H1 (cell line): ENCODE results near the gene MAP2K1. TPM values are rescaled to one million over a fixed set of nuclear protein-coding genes. Genes with fewer than 3 reads are reported as not detected.
"Not testable (repeated sequence)": the region's sequence is repeated elsewhere in the genome, so short reads cannot be mapped to it uniquely, and the experiment has no call there.

Experiments used
- CTCF ChIA-PET: fragments of 300-600 bp; sonication (Branson Sonifier 250); formaldehyde crosslinking; loops from one replicate; lab custom pipeline; 2021; ENCODE audit not compliant: partially characterized antibody; lab: Charles Lee
- POLR2A ChIA-PET: fragments of 300-600 bp; sonication (Branson Sonifier 250); formaldehyde crosslinking; loops from one replicate; lab custom pipeline; 2021; ENCODE audit warnings: inconsistent platforms; ENCODE audit not compliant: partially characterized antibody; lab: Charles Lee
- DNase-seq, 2 experiments: peaks; one replicate each; pipeline versions ENCODE4 v3.0.0 to v3.0.0-alpha.2; 2010 to 2022; ENCODE audit warnings: low spot score in 2 of 2, low read depth in 1 of 2, mixed read lengths in 1 of 2
- FAIRE-seq: peaks from 2 replicates; lab custom pipeline; 2011; peaks lifted over from hg19 to GRCh38; lab: Jason Lieb, UNC
- H2AFZ ChIP-seq: 2 replicates; pipeline ENCODE4 v1.8.1; 2012; ENCODE audit warnings: low read length, inconsistent platforms
- H2AK5ac ChIP-seq: 2 replicates; pipeline ENCODE4 v1.6.1; 2013; ENCODE audit warnings: low read depth, low read length
- H2BK120ac ChIP-seq: replicated peaks from 2 replicates; pipeline ENCODE3; 2013; ENCODE audit warnings: low read depth, low read length, inconsistent platforms
- H2BK12ac ChIP-seq: 2 replicates; pipeline ENCODE4 v1.6.1; 2013; ENCODE audit warnings: low read depth, low read length
- H2BK15ac ChIP-seq: 2 replicates; pipeline ENCODE4 v1.6.1; 2013; ENCODE audit warnings: low read length
- H2BK20ac ChIP-seq: 2 replicates; pipeline ENCODE4 v1.6.1; 2013; ENCODE audit warnings: low read length
- H2BK5ac ChIP-seq: 2 replicates; pipeline ENCODE4 v1.6.1; 2013; ENCODE audit warnings: low read depth, low read length
- H3K14ac ChIP-seq: 2 replicates; pipeline ENCODE4 v1.6.1; 2013; ENCODE audit warnings: inconsistent platforms; ENCODE audit not compliant: insufficient read length
- H3K18ac ChIP-seq: 2 replicates; pipeline ENCODE4 v1.6.1; 2013; ENCODE audit warnings: low read length; ENCODE audit errors: extremely low read depth
- H3K23ac ChIP-seq: 2 replicates; pipeline ENCODE4 v1.6.1; 2013; ENCODE audit warnings: inconsistent platforms; ENCODE audit not compliant: insufficient read length
- H3K23me2 ChIP-seq: 2 replicates; pipeline ENCODE4 v1.6.1; 2013; ENCODE audit warnings: low read depth, low read length
- H3K27ac ChIP-seq: 2 replicates; pipeline ENCODE4 v1.6.1; 2011; ENCODE audit warnings: low read depth, low read length, inconsistent platforms
- H3K27me3 ChIP-seq, 4 experiments: replicated peaks in 1 of 4; 1 replicate in 1 of 4; 2 replicates in 3 of 4; pipeline versions ENCODE4 v1.6.1 to v1.8.1; 2011 to 2013; ENCODE audit warnings: low read length in 3 of 4, mild to moderate bottlenecking in 3 of 4, inconsistent platforms in 2 of 4, mixed read lengths in 2 of 4, moderate library complexity in 1 of 4; ENCODE audit not compliant: control insufficient read depth in 3 of 4, insufficient read depth in 3 of 4; ENCODE audit errors: extremely low read depth in 1 of 4
- H3K36me3 ChIP-seq, 4 experiments: 2 replicates each; pipeline versions ENCODE4 v1.6.1 to v1.8.1; 2011 to 2013; ENCODE audit warnings: mild to moderate bottlenecking in 4 of 4, low read length in 3 of 4, moderate library complexity in 2 of 4, control low read depth in 1 of 4, inconsistent platforms in 1 of 4; ENCODE audit not compliant: insufficient read depth in 4 of 4, control insufficient read depth in 2 of 4
- H3K4ac ChIP-seq: replicated peaks from 2 replicates; pipeline ENCODE3; 2013; ENCODE audit warnings: low read length, low read depth, mixed read lengths, inconsistent platforms; ENCODE audit not compliant: insufficient read length
- H3K4me1 ChIP-seq, 4 experiments: replicated peaks in 1 of 4; 1 replicate in 1 of 4; 2 replicates in 3 of 4; pipeline versions ENCODE4 v1.6.1 to v1.8.1; 2011 to 2013; ENCODE audit warnings: low read length in 3 of 4, inconsistent platforms in 2 of 4, mixed read lengths in 1 of 4; ENCODE audit not compliant: insufficient read depth in 4 of 4, control insufficient read depth in 3 of 4
- H3K4me2 ChIP-seq, 2 experiments: 2 replicates each; pipeline versions ENCODE4 v1.6.1 to v1.8.1; 2011 to 2013; ENCODE audit warnings: low read depth in 2 of 2, low read length in 2 of 2, control low read depth in 1 of 2, inconsistent platforms in 1 of 2, mild to moderate bottlenecking in 1 of 2; ENCODE audit not compliant: insufficient read depth in 1 of 2
- H3K4me3 ChIP-seq, 4 experiments: fragments of 200-600, 300-600 bp in 1 of 4; sonication (generic), shearing (Covaris generic), sonication (Bioruptor Twin) in 1 of 4; 2 replicates each; pipeline versions ENCODE4 v1.5.1 to v1.8.1; 2011 to 2016; ENCODE audit warnings: low read length in 4 of 4, low read depth in 3 of 4, control low read depth in 2 of 4, inconsistent platforms in 2 of 4, mild to moderate bottlenecking in 2 of 4, mixed read lengths in 1 of 4, moderate library complexity in 1 of 4; ENCODE audit not compliant: insufficient read depth in 2 of 4; ENCODE audit errors: extremely low read depth in 1 of 4
- H3K56ac ChIP-seq: replicated peaks from 2 replicates; pipeline ENCODE3; 2013; ENCODE audit warnings: low read depth, mild to moderate bottlenecking, mixed read lengths, low read length, inconsistent platforms; ENCODE audit not compliant: insufficient read length
- H3K79me1 ChIP-seq: 2 replicates; pipeline ENCODE4 v1.6.1; 2013; ENCODE audit warnings: low read depth, low read length, control low read depth
- H3K79me2 ChIP-seq, 2 experiments: 2 replicates each; pipeline versions ENCODE4 v1.6.1 to v1.8.1; 2012 to 2013; ENCODE audit warnings: low read length in 2 of 2, mild to moderate bottlenecking in 2 of 2, inconsistent platforms in 1 of 2; ENCODE audit not compliant: insufficient read depth in 2 of 2, control insufficient read depth in 1 of 2
- H3K9ac ChIP-seq, 4 experiments: replicated peaks in 1 of 4; 1 replicate in 1 of 4; 2 replicates in 3 of 4; pipeline versions ENCODE4 v1.6.1 to v1.8.1; 2011 to 2013; ENCODE audit warnings: low read depth in 3 of 4, low read length in 3 of 4, control low read depth in 2 of 4, mild to moderate bottlenecking in 2 of 4, moderate library complexity in 2 of 4, inconsistent platforms in 1 of 4; ENCODE audit errors: extremely low read depth in 1 of 4
- H3K9me3 ChIP-seq, 2 experiments: 2 replicates each; pipeline versions ENCODE4 v1.6.1 to v1.8.1; 2012 to 2013; ENCODE audit warnings: mild to moderate bottlenecking in 2 of 2, moderate library complexity in 2 of 2, control low read depth in 1 of 2, inconsistent platforms in 1 of 2, low read depth in 1 of 2, low read length in 1 of 2, mixed read lengths in 1 of 2; ENCODE audit not compliant: insufficient read depth in 2 of 2
- H4K20me1 ChIP-seq, 2 experiments: replicated peaks in 1 of 2; 2 replicates each; pipeline versions ENCODE3 to v1.8.1; 2011 to 2013; ENCODE audit warnings: inconsistent platforms in 2 of 2, low read length in 2 of 2, mild to moderate bottlenecking in 1 of 2; ENCODE audit not compliant: insufficient read depth in 2 of 2, control insufficient read depth in 1 of 2
- H4K5ac ChIP-seq: 2 replicates; pipeline ENCODE4 v1.6.1; 2013; ENCODE audit warnings: low read length, low read depth, mixed read lengths, inconsistent platforms; ENCODE audit not compliant: insufficient read length
- H4K8ac ChIP-seq: 2 replicates; pipeline ENCODE4 v1.8.0; 2013; ENCODE audit warnings: mild to moderate bottlenecking, moderate library complexity, low read length, inconsistent platforms; ENCODE audit not compliant: insufficient read depth; ENCODE audit errors: extremely low read depth
- H4K91ac ChIP-seq: replicated peaks from 2 replicates; pipeline ENCODE3; 2013; ENCODE audit warnings: low read length, mixed read lengths, inconsistent platforms; ENCODE audit not compliant: insufficient read length
- WGBS, 2 experiments: shearing (Covaris generic) in 1 of 2; methylation state at CpG; one replicate each; pipeline versions ENCODE4 v1.1.6 to v1.1.7; 2013 to 2015; ENCODE audit warnings: low lambda C conversion rate in 2 of 2, mixed read lengths in 2 of 2, inconsistent platforms in 1 of 2, low coverage in 1 of 2, missing lambda C conversion rate in 1 of 2; ENCODE audit not compliant: insufficient replicate concordance in 2 of 2, insufficient coverage in 1 of 2, insufficient read length in 1 of 2; ENCODE audit errors: extremely low coverage in 1 of 2, missing lambda C conversion rate in 1 of 2; 5-methylcytosine and 5-hydroxymethylcytosine counted together
- polyA plus RNA-seq, 7 experiments: library from polyadenylated mRNA; depleted of rRNA in 3 of 7; stranded (reverse) in 5 of 7; unstranded in 2 of 7; fragments of >200 nt in 5 of 7; fragments of 200-250 nt in 2 of 7; gene quantifications; 1 replicate in 5 of 7; 2 replicates in 1 of 7; 4 replicates in 1 of 7; pipeline versions ENCODE4 v1.2.1 to v1.2.3, GENCODE V29; 2011 to 2013; ENCODE audit warnings: missing spikeins in 2 of 7, mixed read lengths in 2 of 7
- total RNA-seq: library from RNA; stranded (reverse); fragmentation: NEBNext Ultra II Directional; extraction: Animal tissue kit (Norgen Biotek cat#: 25700); gene quantifications from 2 replicates; pipeline ENCODE4 v1.2.1, GENCODE V29; 2021

The MAP2K1 gene
- total and polyA plus RNA-seq, 2 of the 8 experiments (the other 6 are each of a cell fraction or from before 2014, with no cell fraction given) = 54.7 to 78.2 TPM

DNA sequence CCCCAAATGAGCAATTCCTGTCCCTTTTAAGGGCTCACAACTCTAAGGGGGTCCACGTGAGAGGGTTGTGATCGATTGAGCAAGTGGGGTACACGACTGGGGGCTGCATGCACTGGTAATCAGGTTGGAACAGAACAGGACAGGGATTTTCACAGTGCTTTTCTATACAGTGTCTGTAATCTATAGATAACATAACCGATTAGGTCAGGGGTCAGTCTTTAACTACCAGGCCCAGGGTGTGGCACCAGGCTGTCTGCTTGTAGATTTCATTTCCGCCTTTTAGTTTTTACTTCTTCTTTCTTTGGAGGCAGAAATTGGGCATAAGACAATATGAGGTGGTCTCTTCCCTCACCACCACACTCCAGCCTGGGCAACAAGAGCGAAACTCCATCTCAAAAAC, 78.6 kb downstream of the MAP2K1 start:
- H3K4me2 ChIP-seq, H2BK120ac ChIP-seq, H4K91ac ChIP-seq, H3K27me3 ChIP-seq, H3K27ac ChIP-seq, H2BK12ac ChIP-seq, H3K9me3 ChIP-seq, DNase-seq, H3K18ac ChIP-seq, H3K14ac ChIP-seq, H3K4ac ChIP-seq, H3K79me2 ChIP-seq, H3K79me1 ChIP-seq, H3K56ac ChIP-seq, POLR2A ChIA-PET, H3K9ac ChIP-seq, H3K23ac ChIP-seq, H2AK5ac ChIP-seq, H4K5ac ChIP-seq, CTCF ChIA-PET, H2BK5ac ChIP-seq, H4K20me1 ChIP-seq, H3K4me3 ChIP-seq, H3K36me3 ChIP-seq, H3K23me2 ChIP-seq, H2AFZ ChIP-seq, H4K8ac ChIP-seq, FAIRE-seq, H2BK20ac ChIP-seq, H2BK15ac ChIP-seq: not testable (repeated sequence)
- peaks cover 5 to 10% (median 7%) of the 10 kb centered on the region in 4 experiments; a peak in 6 of 7 replicates for H3K4me1 ChIP-seq
- 91% methylated on average over 6 of the region's 6 CpGs; no CpG with 5 or more reads in 1 of the 2 experiments for WGBS, 2 experiments
